K562 (cell line): ENCODE data around the gene ABCF2. TPM values are rescaled to one million over a fixed set of nuclear protein-coding genes. Genes with fewer than 3 reads are reported as not detected.

Experiments used
- ATAC-seq: fragments of 200-7000 bp; cut with Tn5 transposase; 3 replicates; pipeline ENCODE4 v1.9.1; 2020; ENCODE audit warnings: moderate library complexity
- BruUV-seq: library from RNA; stranded (reverse); fragments of 400-500 nt; replicated peaks from 2 replicates; lab custom pipeline; 2021; lab: Mats Ljungman, UMichigan
- CTCF ChIA-PET: fragments of 300-600 bp; formaldehyde crosslinking; extraction: SDS; loops from one replicate; lab custom pipeline; 2021; ENCODE audit warnings: low intra/inter-chr PET ratio; lab: Yijun Ruan, JAX
- POLR2A ChIA-PET: fragments of 300-600, 350-650 bp; sonication (Branson Sonifier 250); formaldehyde crosslinking; extraction: SDS; loops from one replicate; lab custom pipeline; 2021; ENCODE audit warnings: antibody characterized with exemption, inconsistent platforms; lab: Yijun Ruan, JAX
- DNase-seq, 4 experiments: peaks; one replicate each; pipeline versions ENCODE4 v3.0.0 to v3.0.0-alpha.2; 2011 to 2018; ENCODE audit warnings: low spot score in 3 of 4, mixed read lengths in 3 of 4; ENCODE audit errors: extremely low read depth in 1 of 4
- FAIRE-seq: peaks from 2 replicates; lab custom pipeline; 2011; peaks lifted over from hg19 to GRCh38; lab: Jason Lieb, UNC
- H2AFZ ChIP-seq: 2 replicates; pipeline ENCODE4 v1.6.0; 2011; ENCODE audit warnings: low read depth, low read length, control low read depth, inconsistent platforms
- H3K27ac ChIP-seq: fragments of 200-600 bp; 3 replicates; pipeline ENCODE4 v1.8.0; 2011; ENCODE audit warnings: low read depth, mild to moderate bottlenecking, control low read depth, inconsistent platforms, low read length, moderate library complexity, mixed read lengths; ENCODE audit errors: extremely low read depth
- H3K27me3 ChIP-seq, 2 experiments: fragments of 300-600 bp in 1 of 2; 2 replicates in 1 of 2; 3 replicates in 1 of 2; pipeline versions ENCODE4 v1.6.0 to v1.8.0; 2011; ENCODE audit warnings: inconsistent platforms in 2 of 2, low read length in 2 of 2, mild to moderate bottlenecking in 1 of 2, mixed read lengths in 1 of 2, moderate library complexity in 1 of 2; ENCODE audit not compliant: control insufficient read depth in 2 of 2, insufficient read depth in 2 of 2
- H3K36me3 ChIP-seq: fragments of 300-600 bp; 3 replicates; pipeline ENCODE4 v1.8.0; 2011; ENCODE audit warnings: mild to moderate bottlenecking, low read length, inconsistent platforms; ENCODE audit not compliant: control insufficient read depth, insufficient read depth
- H3K4me1 ChIP-seq, 2 experiments: fragments of 200-600 bp in 1 of 2; replicated peaks in 1 of 2; 2 replicates in 1 of 2; 3 replicates in 1 of 2; pipeline versions ENCODE4 v1.5.1 to v1.8.0; 2011; ENCODE audit warnings: inconsistent platforms in 2 of 2, low read length in 2 of 2, mild to moderate bottlenecking in 1 of 2, mixed read lengths in 1 of 2, moderate library complexity in 1 of 2; ENCODE audit not compliant: control insufficient read depth in 2 of 2, insufficient read depth in 2 of 2
- H3K4me2 ChIP-seq: 2 replicates; pipeline ENCODE4 v1.6.1; 2011; ENCODE audit warnings: low read length, control low read depth, inconsistent platforms, mixed read lengths; ENCODE audit not compliant: insufficient read depth
- H3K4me3 ChIP-seq: fragments of 200-600 bp; sonication (generic), shearing (Covaris generic); 2 replicates; pipeline ENCODE4 v1.5.1; 2016; ENCODE audit warnings: control low read depth, inconsistent platforms
- H3K79me2 ChIP-seq: fragments of 200-600 bp; 3 replicates; pipeline ENCODE4 v1.8.0; 2011; ENCODE audit warnings: low read length, inconsistent platforms; ENCODE audit not compliant: control insufficient read depth, insufficient read depth
- H3K9ac ChIP-seq, 2 experiments: 2 replicates each; pipeline versions ENCODE4 v1.6.0 to v1.6.1; 2011; ENCODE audit warnings: low read depth in 2 of 2, low read length in 2 of 2, control low read depth in 1 of 2, inconsistent platforms in 1 of 2, mild to moderate bottlenecking in 1 of 2, mixed read lengths in 1 of 2; ENCODE audit not compliant: insufficient read depth in 1 of 2
- H3K9me1 ChIP-seq: one replicate; pipeline ENCODE4 v1.6.0; 2011; ENCODE audit warnings: inconsistent platforms, mild to moderate bottlenecking, low read length, moderate library complexity; ENCODE audit not compliant: control insufficient read depth, insufficient read depth
- H3K9me3 ChIP-seq: replicated peaks from 2 replicates; pipeline ENCODE4 v1.5.1; 2011; ENCODE audit warnings: low read depth, low read length, inconsistent platforms; ENCODE audit not compliant: control insufficient read depth, insufficient read depth
- H4K20me1 ChIP-seq: replicated peaks from 2 replicates; pipeline ENCODE4 v1.6.1; 2011; ENCODE audit warnings: low read length, inconsistent platforms, mixed read lengths; ENCODE audit not compliant: control insufficient read depth, insufficient read depth
- CREB5 ChIP-seq: fragments of 250-450 bp; sonication (Bioruptor Pico); IDR thresholded peaks from 2 replicates; pipeline ENCODE4 v1.5.0; 2020; ENCODE audit warnings: mild to moderate bottlenecking
- HMG20B ChIP-seq: fragments of 250-450 bp; sonication (Bioruptor Pico); IDR thresholded peaks from 2 replicates; pipeline ENCODE4 v1.5.0; 2021; ENCODE audit warnings: mild to moderate bottlenecking
- MEF2D ChIP-seq: conservative IDR thresholded peaks from 2 replicates; pipeline ENCODE4 v1.6.1; 2016; ENCODE audit warnings: low read depth, missing genetic modification characterization, missing compliant biosample characterization
- PTBP1 ChIP-seq: fragments of 200-400 bp; formaldehyde crosslinking; IDR thresholded peaks from 2 replicates; pipeline ENCODE4 v1.6.1; 2017; ENCODE audit warnings: low read depth, low read length
- SP2 ChIP-seq: IDR thresholded peaks from 2 replicates; pipeline ENCODE4 v1.6.1; 2011; ENCODE audit warnings: mild to moderate bottlenecking, low read depth, low read length, moderate library complexity; ENCODE audit not compliant: poor library complexity, severe bottlenecking; ENCODE audit errors: extremely low read depth
- ZNF184 ChIP-seq: sonication (generic); formaldehyde crosslinking; IDR thresholded peaks from 2 replicates; pipeline ENCODE4 v1.5.0; 2020; ENCODE audit warnings: missing genetic modification reagents
- WGBS: fragments of 100-300 bp; shearing (Covaris generic); methylation state at CpG from one replicate; pipeline ENCODE4 v1.1.6; 2016; ENCODE audit warnings: low coverage, mixed read lengths; ENCODE audit not compliant: insufficient coverage; ENCODE audit errors: missing lambda C conversion rate; 5-methylcytosine and 5-hydroxymethylcytosine counted together
- in situ Hi-C: fragments of 300-500 bp; cut with MboI; formaldehyde crosslinking; loops from 4 replicates; pipeline ENCODE4 v1.15.0; 2018; ENCODE audit warnings: inconsistent platforms, mixed read lengths
- intact Hi-C: fragments of 100-400 bp; cut with micrococcal nuclease; formaldehyde crosslinking; loops from 2 replicates; pipeline ENCODE4 v1.14.2; 2022
- polyA plus RNA-seq, 8 experiments: library from polyadenylated mRNA; depleted of rRNA in 4 of 8; stranded (reverse) in 5 of 8; unstranded in 3 of 8; fragments of >200 nt; fragmentation: Nextera tagmentation in 2 of 8; fragmentation: Illumina TruSeq in 1 of 8; extraction: Ambion mirVana in 2 of 8; extraction: Trizol in 1 of 8; gene quantifications; 2 replicates each; pipeline versions ENCODE4 v1.2.1 to v1.2.3, GENCODE V29; 2011 to 2014; ENCODE audit warnings: inconsistent platforms in 1 of 8, missing spikeins in 1 of 8
- total RNA-seq, 7 experiments: library from RNA; depleted of rRNA in 6 of 7; stranded (reverse); fragments of >200 nt in 6 of 7; fragmentation: Illumina TruSeq in 2 of 7; extraction: Trizol in 2 of 7; gene quantifications; 2 replicates each; pipeline versions ENCODE4 v1.2.1 to v1.2.3, GENCODE V29; 2011 to 2021; ENCODE audit warnings: low replicate concordance in 1 of 7

Gene ABCF2
- total and polyA plus RNA-seq, 9 of the 15 experiments (the other 6 are each of a cell fraction or from before 2014, with no cell fraction given), result 62.1 to 224 (median 113) TPM

GRCh38 chr7:151208253-151208862, 18.6 kb downstream of the ABCF2 start:
- no peak for DNase-seq

More at GRCh38 chr7:151208253-151208862, 18.6 kb downstream of the ABCF2 start:
- ATAC-seq, result no peak
- no peak overlapping the region for H3K4me3 ChIP-seq
- POLR2A ChIA-PET, result interaction anchor here (0.5 to 2.1 kb wide), 5 partner anchors 8 to 22 kb away, joined by 3 to 12 read pairs (median 6); partner anchors contain the start of gene ABCF2
- H2AFZ ChIP-seq, result no peak overlapping the region
- H3K79me2 ChIP-seq, result no peaks in the 10 kb centered on the region
- H3K4me2 ChIP-seq, result no peak overlapping the region
- CTCF ChIA-PET, result no interaction called here
- H3K27me3 ChIP-seq, result peaks cover 26 to 29% of the 10 kb centered on the region in 2 experiments; a peak in 4 of 5 replicates
- WGBS, result 19% methylated on average over 9 of the region's 9 CpGs
- no peaks in the 10 kb centered on the region for H3K9me1 ChIP-seq
- peaks cover 15 to 19% of the 10 kb centered on the region in 2 experiments for H3K4me1 ChIP-seq
- FAIRE-seq, result peak; percentile 23
- H3K27ac ChIP-seq, result no peak overlapping the region
- H3K9me3 ChIP-seq, result no peaks in the 10 kb centered on the region
- H3K36me3 ChIP-seq, result peaks cover 15% of the 10 kb centered on the region; the same call in 2 of the 3 replicates
- TF ChIP-seq PTBP1 (no peak), SP2 (no peak), CREB5 (CRISPR knock-in tag) (no peak), ZNF184 (CRISPR knock-in tag) (no peak), HMG20B (CRISPR knock-in tag) (no peak), MEF2D (no peak)
- in situ Hi-C loops (no loop called here), intact Hi-C loops (no loop called here)
- BruUV-seq, result no TSS peak
- H3K9ac ChIP-seq, result no peak overlapping the region
- H4K20me1 ChIP-seq, result peaks cover 31% of the 10 kb centered on the region
